Mucosa of rectum (tissue), 2 donors: ENCODE data around the gene TMX4.

Experiments
- H3K27ac ChIP-seq, 2 donors: one replicate each; pipeline ENCODE4 v1.7.0; 2013; ENCODE audit warnings: inconsistent platforms in 2 of 2, low read depth in 2 of 2, low read length in 2 of 2
- H3K27me3 ChIP-seq, 2 donors: one replicate each; pipeline ENCODE4 v1.7.0; 2013; ENCODE audit warnings: low read length in 2 of 2; ENCODE audit not compliant: control insufficient read depth in 2 of 2, insufficient read depth in 2 of 2
- H3K36me3 ChIP-seq, 2 donors: one replicate each; pipeline ENCODE4 v1.7.0; 2013; ENCODE audit warnings: low read length in 2 of 2; ENCODE audit not compliant: control insufficient read depth in 2 of 2, insufficient read depth in 2 of 2
- H3K4me1 ChIP-seq, 2 donors: one replicate each; pipeline ENCODE4 v1.7.0; 2013; ENCODE audit warnings: low read length in 2 of 2, mild to moderate bottlenecking in 1 of 2; ENCODE audit not compliant: control insufficient read depth in 2 of 2, insufficient read depth in 2 of 2
- H3K4me3 ChIP-seq, 2 donors: one replicate each; pipeline ENCODE4 v1.7.0; 2013; ENCODE audit warnings: low read length in 2 of 2
- H3K9ac ChIP-seq, 2 donors: one replicate each; pipeline ENCODE4 v1.7.0; 2013; ENCODE audit warnings: low read length in 2 of 2, low read depth in 1 of 2, mild to moderate bottlenecking in 1 of 2
- H3K9me3 ChIP-seq, 2 donors: one replicate each; pipeline ENCODE4 v1.7.0; 2013; ENCODE audit warnings: low read length in 2 of 2; ENCODE audit not compliant: control insufficient read depth in 2 of 2
- donor health status: healthy.
- donor health status: Normal muscosa, but diverticular disease.

TMX4 gene

GRCh38 chr20:8019998-8020247 lies 362 bp upstream of the TMX4 start:
- Histone ChIP-seq H3K9me3 (no peaks in the 10 kb centered on the region), H3K4me3 (peak overlapping the region; percentile 70 to 87), H3K4me1 (peaks cover 3 to 4% of the 10 kb centered on the region in 2 donors), H3K36me3 (no peaks in the 10 kb centered on the region), H3K27ac (peak overlapping the region; percentile 93 to 96), H3K27me3 (no peaks in the 10 kb centered on the region), H3K9ac (peak overlapping the region; percentile 64 to 92)

DNA sequence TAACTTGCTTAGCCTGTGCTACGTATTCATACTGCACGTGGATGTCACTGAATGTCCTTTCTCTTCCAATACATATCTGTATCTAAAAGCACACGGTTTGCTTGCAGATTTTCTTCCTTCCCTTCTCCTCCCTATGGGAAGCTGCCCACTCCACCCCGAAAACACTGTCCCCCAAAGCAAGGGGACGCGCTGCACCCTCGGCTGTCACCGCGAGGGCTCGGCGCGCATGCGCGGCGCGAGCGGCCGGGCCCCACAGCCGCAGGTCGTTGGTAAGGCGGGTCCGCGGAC lies 659 bp downstream of the TMX4 start:
- Histone ChIP-seq H3K9me3 (no peaks in the 10 kb centered on the region), H3K9ac (peak overlapping the region; percentile 64 to 92), H3K4me3 (peak overlapping the region; percentile 70 to 87), H3K4me1 (peaks cover 3 to 4% of the 10 kb centered on the region in 2 donors), H3K27ac (peak overlapping the region; percentile 93 to 96), H3K36me3 (no peaks in the 10 kb centered on the region), H3K27me3 (no peaks in the 10 kb centered on the region)

- Histone ChIP-seq H3K4me3 (no peak overlapping the region), H3K9ac (no peak overlapping the region), H3K36me3 (peaks cover 0 to 2% of the 10 kb centered on the region in 2 donors), H3K9me3 (no peaks in the 10 kb centered on the region), H3K4me1 (no peaks in the 10 kb centered on the region), H3K27ac (no peak overlapping the region), H3K27me3 (no peaks in the 10 kb centered on the region)
Measured at GRCh38 chr20:8012724-8013123, 6.8 kb downstream of the TMX4 start.

- H3K4me1 ChIP-seq: no peaks in the 10 kb centered on the region
- no peaks in the 10 kb centered on the region for H3K9me3 ChIP-seq
- H3K4me3 ChIP-seq: no peak overlapping the region
- H3K27me3 ChIP-seq: no peaks in the 10 kb centered on the region
- H3K27ac ChIP-seq: no peak overlapping the region
- peaks cover 0 to 2% of the 10 kb centered on the region in 2 donors for H3K36me3 ChIP-seq
- no peak overlapping the region for H3K9ac ChIP-seq
Measured at GRCh38 chr20:8008733-8009132, 10.8 kb downstream of the TMX4 start.

- Histone ChIP-seq H3K9me3 (no peaks in the 10 kb centered on the region), H3K36me3 (peaks cover 0 to 2% of the 10 kb centered on the region in 2 donors), H3K4me3 (no peak overlapping the region), H3K9ac (no peak overlapping the region), H3K27ac (no peak overlapping the region), H3K27me3 (no peaks in the 10 kb centered on the region), H3K4me1 (no peaks in the 10 kb centered on the region)
Measured at GRCh38 chr20:8007490-8007889, 12.1 kb downstream of the TMX4 start.

DNA sequence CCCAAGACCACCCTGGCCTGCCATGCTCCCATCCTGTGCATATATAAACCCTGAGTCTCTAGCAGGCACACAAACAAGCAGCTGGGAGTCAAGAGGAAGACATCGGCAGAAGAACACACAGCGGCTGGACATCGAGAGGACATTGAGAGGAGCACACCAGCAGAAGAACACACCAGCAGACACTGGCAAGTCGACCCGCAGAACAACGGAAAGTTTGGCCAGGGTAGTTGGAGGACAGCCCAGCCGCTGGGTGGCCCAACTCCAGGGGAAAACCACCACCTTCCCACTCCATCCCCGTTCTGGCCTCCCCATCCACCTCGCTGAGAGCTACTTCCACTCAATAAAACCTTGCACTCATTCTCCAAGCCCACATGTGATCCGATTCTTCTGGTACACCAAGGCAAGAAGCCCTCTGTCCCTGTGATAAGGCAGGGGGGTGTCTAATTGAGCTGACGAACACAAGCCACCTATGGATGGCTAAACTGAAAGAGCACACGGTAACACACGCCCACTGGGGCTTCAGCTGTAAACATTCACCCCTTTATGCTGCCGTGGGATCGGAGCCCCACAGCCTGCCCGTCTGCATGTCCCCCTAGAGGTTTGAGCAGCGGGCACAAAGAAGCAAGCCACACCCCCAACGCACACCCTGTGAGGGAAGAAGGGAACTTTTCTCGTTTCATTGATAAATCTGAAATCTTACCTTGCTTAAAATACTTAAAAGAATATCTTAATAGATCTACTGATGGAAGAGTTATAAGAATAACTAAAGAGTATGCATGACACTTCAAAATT lies 13.8 kb downstream of the TMX4 start:
- no peaks in the 10 kb centered on the region for H3K9me3 ChIP-seq
- H3K27ac ChIP-seq: no peak overlapping the region
- H3K36me3 ChIP-seq: peaks cover 0 to 2% of the 10 kb centered on the region in 2 donors
- H3K4me3 ChIP-seq: no peak overlapping the region
- no peaks in the 10 kb centered on the region for H3K27me3 ChIP-seq
- H3K9ac ChIP-seq: no peak overlapping the region
- H3K4me1 ChIP-seq: no peaks in the 10 kb centered on the region

DNA sequence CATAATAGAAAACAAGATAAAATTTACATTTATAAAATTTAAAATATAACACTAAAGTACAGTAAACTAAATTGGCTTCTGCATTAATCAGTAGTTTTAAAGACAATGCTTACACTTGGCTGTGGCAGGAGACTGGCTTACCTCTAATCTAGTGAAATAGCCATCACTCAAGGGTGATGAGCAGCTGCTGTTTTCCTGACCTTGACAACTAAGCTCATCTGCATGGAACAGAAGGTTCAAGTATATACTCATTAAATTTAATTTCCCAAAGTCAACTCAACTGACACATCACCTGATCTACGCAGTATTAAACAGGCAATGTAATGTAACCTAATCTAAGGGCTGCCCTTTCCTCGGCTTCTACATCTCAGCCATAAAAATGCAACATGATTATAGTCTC lies 14.5 kb downstream of the TMX4 start:
- Histone ChIP-seq H3K9ac (no peak overlapping the region), H3K27ac (no peak overlapping the region), H3K9me3 (no peaks in the 10 kb centered on the region), H3K4me1 (no peaks in the 10 kb centered on the region), H3K36me3 (peaks cover 2 to 5% of the 10 kb centered on the region in 2 donors), H3K4me3 (no peak overlapping the region), H3K27me3 (no peaks in the 10 kb centered on the region)

GRCh38 chr20:8002056-8002455 lies 17.5 kb downstream of the TMX4 start:
- Histone ChIP-seq H3K4me1 (no peaks in the 10 kb centered on the region), H3K27me3 (no peaks in the 10 kb centered on the region), H3K36me3 (peaks cover 7 to 12% of the 10 kb centered on the region in 2 donors), H3K9ac (no peak overlapping the region), H3K9me3 (no peaks in the 10 kb centered on the region), H3K4me3 (no peak overlapping the region), H3K27ac (no peak overlapping the region)

DNA sequence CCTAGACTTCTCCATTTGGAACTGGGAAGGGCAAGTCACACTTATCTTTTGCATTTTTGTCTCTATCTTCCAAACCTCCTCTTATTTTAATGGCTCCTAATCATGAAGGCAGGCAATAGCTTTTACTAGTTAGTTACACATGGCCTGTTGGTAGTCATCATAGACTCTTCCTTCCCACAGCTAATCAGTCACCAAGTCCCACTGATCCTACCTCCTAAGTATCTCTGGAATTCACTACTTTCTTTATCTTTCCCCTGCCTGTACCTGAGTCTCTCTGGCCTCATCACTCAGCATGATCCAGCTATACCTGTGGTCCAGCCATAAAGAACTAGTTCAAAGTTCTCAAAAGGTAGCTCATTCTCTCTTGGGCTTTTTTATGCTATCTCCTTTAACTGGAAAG lies 18.8 kb downstream of the TMX4 start:
- Histone ChIP-seq H3K4me1 (no peaks in the 10 kb centered on the region), H3K9ac (no peak overlapping the region), H3K36me3 (peaks cover 7 to 15% of the 10 kb centered on the region in 2 donors), H3K27me3 (no peaks in the 10 kb centered on the region), H3K4me3 (no peak overlapping the region), H3K9me3 (no peaks in the 10 kb centered on the region), H3K27ac (no peak overlapping the region)

- peaks cover 11 to 15% of the 10 kb centered on the region in 2 donors for H3K36me3 ChIP-seq
- H3K4me1 ChIP-seq: no peaks in the 10 kb centered on the region
- no peak overlapping the region for H3K4me3 ChIP-seq
Measured at GRCh38 chr20:7996898-7997297, 22.7 kb downstream of the TMX4 start.

DNA sequence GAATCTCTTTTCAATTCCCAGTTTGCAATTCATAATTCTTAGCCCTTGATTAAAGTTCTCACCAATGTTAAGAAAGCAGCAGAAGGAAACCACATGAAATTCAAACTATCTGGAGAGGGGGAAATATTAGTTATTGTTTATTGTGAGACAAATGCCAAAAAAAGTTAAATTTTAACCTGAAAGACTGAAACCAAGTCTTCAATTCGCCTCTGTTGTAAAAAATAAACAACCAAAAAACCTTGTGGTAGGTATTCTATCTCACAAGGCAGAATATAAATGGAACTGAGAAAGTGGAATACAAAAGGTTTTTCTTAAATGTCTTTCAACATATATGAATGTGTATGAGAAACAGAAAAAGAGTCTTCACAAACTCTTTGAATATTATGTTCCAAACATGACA lies 24.8 kb downstream of the TMX4 start:
- Histone ChIP-seq H3K27me3 (no peaks in the 10 kb centered on the region), H3K4me3 (no peak overlapping the region), H3K36me3 (peaks cover 7 to 15% of the 10 kb centered on the region in 2 donors), H3K9me3 (peaks cover 0 to 3% of the 10 kb centered on the region in 2 donors), H3K27ac (no peak overlapping the region), H3K4me1 (no peaks in the 10 kb centered on the region), H3K9ac (no peak overlapping the region)

More at GRCh38 chr20:7996898-7997297, 22.7 kb downstream of the TMX4 start:
- H3K27ac ChIP-seq: no peak overlapping the region
- no peak overlapping the region for H3K9ac ChIP-seq
- H3K9me3 ChIP-seq: peaks cover 0 to 3% of the 10 kb centered on the region in 2 donors
- no peaks in the 10 kb centered on the region for H3K27me3 ChIP-seq
